Measurements from ENCODE around the gene JAG2.

The JAG2 gene

DNA sequence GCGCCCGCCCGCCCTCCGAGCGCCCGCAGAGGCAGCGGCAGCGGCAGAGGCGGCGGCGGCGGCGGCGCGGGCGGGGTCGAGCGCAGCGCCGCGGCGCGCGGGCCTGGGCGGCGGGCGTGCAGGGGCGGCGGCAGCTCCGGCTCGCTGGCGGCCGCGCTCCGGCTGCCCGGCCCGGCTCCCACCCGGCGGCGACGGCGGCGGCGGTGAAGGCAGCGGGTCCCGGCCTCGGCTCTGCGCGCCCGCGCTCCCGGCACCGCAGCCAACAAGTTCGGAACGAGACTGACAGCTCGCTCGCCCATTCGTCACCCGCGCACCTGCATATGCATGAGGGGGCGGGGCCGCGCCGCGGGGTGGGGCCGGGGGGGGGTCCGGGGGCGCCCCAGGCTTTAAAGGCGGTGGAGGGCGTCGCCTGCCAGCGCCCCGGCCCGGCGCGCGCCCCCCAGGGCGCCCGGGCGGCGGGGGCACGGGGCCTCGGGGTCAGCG lies at the start of gene JAG2:
TSS of gene JAG2 (minus strand) at position 281 of the 483 bp plus-strand sequence. CDS start 356 bp downstream, outside the sequence.
- DNase-seq: peak; percentile 58

- no peak for DNase-seq
Measured at GRCh38 chr14:105217774-105218173, 49.2 kb upstream of the JAG2 start.

DNA sequence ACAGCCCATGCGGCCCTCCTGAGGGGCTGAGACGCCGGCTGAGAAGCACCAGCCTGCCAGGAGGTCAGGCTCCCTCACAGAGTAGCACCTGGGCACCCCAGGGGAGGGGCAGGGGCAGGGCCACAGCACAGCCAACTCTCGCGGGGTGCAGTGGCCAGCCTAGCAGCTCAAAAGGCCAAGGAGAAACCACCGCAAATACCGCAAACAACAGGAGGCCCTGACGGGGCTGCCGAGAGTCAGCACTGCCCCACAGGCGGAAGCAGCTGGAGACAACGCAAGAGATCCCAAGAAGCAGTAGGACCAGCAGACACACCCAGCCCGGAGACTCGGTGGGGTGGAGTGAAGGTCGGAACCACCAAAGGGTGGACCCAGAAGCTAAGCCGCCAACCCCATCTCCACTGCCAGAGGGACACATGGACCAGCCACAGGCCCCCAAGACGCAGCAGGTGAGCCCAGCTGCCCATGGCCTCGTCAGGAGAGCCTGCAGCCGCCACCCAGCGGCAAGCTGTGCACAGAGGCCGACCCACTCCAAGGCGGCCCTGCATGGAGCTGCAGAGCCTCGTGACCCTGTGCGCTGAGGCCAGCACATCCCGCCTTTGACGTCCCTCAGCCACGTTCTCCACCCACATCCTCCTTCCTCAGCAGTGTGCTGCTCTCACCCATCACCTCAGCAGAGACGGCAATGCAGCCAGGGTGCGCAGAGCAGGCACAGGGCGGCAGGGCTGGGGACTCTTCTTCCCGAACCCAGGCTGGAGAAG lies 48.1 kb upstream of the JAG2 start:
- DNase-seq: no peak

- no peak for DNase-seq
Measured at GRCh38 chr14:105215602-105216001, 47.0 kb upstream of the JAG2 start.

- no peak for DNase-seq
Measured at GRCh38 chr14:105214324-105214915, 45.8 kb upstream of the JAG2 start.

GRCh38 chr14:105213361-105213760 lies 44.8 kb upstream of the JAG2 start:
- DNase-seq: no peak

- no peak for DNase-seq
Measured at GRCh38 chr14:105212541-105213300, 44.1 kb upstream of the JAG2 start.

GRCh38 chr14:105211758-105212089 lies 43.1 kb upstream of the JAG2 start:
- no peak for DNase-seq

DNA sequence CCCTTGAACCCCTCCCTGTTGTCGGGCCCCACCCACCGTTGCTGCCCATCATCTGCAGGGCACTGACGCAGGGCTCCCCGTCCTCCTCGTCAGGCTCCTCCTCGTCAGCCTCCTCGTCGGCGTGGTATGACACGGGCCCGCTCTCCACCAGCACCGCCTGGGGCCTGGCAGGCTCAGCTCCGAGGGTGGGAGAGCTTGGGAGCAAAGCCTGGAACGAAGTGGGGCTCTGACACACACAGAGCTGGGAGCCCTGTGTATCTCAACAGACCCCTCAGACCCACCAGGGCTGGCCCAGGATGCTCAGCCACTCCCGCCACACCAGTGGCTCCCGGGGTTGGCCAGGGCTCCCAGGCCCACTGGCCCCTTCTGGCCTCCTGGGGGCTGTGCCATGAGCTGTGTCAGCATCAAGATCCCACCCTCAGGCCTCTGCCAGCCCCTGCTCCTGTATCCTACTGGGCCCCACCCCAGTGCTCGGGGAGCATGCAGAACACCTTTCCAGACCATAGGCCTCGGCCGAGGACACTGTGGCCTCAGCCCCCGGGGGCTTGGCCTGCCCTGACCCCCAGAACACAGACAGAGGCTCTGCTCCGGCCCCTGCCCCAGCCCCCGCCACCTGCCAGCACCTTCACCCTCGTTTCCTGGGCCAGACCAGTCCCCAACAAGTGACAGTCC lies 42.6 kb upstream of the JAG2 start:
- no peak for DNase-seq

GRCh38 chr14:105210266-105211025 lies 41.9 kb upstream of the JAG2 start:
- no peak for DNase-seq

DNA sequence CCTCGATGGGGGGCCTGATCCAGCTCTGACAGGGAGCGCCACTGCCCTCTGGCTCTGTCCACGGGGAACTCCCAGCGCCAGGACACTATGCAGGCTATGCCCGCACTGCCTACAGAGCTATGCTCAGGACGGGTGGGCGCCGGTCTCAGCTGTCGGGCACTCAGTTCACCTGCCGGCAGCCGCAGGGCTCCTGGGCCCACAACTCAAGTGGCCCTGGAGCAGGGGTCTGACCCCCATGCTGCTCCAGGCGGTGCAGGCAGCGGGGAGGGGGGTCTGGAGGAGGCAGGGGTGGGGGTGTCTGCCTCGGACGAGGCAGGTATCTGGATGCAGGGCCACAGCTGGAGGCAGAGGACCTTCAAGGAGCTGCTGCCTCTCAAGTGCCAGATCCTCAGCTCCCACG lies 41.1 kb upstream of the JAG2 start:
- DNase-seq: no peak

GRCh38 chr14:105209091-105209490 lies 40.5 kb upstream of the JAG2 start:
- no peak for DNase-seq

- DNase-seq: no peak
Measured at GRCh38 chr14:105208738-105209075, 40.1 kb upstream of the JAG2 start.

DNA sequence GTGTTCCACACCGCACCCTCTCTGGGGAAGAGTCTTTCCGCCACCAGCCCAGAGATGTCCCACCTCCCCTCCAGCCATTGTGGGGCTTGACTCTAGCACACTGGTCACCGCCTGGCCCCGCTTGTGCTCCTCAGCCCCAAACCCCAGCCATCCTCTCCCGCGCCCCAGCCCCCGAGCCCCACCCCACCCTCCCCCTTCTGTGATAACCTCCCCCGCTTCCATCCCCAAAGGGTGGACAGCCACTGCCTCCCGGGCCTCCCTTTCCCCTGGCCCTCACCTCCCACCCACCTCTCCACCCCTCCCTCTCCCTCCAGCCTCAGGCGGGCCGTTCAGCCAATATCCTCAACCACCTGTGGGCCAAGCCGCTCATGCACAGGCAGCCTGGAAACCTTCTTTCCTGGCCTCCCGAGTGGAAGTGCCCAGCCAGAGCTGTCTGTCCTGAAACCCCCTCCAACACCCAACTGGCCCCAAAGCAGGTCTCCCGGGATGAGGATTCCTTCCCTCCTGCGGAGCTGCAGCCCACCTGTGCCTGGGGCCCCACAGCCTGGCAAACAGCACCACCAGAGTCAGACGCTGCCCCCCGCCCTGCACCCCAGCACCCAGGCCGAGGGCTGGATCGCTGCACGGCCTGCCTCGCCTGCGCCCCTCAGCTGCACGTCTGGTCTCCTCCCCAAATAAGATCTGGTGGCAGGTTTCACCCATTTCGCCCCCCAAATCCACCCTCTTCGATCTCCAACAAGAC lies 39.6 kb upstream of the JAG2 start:
- DNase-seq: no peak

DNA sequence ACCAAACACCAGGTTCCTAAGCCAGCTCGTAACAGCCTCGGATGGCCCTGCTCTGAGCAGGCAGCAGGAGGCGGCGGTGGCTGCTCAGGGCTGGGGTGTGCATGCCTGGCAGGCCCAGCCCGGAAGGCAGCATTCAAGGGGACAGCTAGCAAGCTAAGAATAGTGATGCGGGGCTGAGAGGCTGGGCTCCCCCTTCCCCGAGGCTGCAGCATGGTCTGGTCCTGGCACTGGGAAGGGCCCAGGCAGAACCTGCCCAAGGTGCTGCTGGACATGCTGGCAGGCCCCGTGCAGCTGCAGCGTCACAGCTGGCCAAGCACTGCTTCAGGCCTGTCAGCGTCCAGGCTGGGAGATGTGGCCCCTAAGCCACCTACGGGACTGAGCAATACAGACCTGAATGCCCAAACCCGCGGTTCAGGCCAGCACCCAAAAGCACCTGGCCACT lies 38.9 kb upstream of the JAG2 start:
- DNase-seq: no peak

DNA sequence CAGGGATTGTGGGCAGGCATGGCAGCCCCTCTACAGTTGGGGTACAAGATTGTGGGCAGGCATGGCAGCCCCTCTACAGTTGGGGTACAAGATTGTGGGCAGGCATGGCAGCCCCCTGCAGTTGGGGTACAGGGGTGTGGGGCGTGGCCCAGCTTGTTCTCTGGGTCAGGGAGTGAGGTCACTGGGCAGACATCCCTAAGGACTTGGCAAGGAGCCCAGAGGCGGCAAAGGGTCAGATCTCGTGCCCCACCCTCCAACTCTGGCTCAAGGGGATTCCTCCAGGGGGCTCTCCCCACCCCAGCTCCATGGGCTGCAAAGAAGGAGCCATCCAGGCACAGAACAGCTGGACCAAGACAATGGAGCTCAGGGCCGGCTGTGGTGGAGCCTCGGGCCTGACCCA lies 38.3 kb upstream of the JAG2 start:
- DNase-seq: no peak

DNA sequence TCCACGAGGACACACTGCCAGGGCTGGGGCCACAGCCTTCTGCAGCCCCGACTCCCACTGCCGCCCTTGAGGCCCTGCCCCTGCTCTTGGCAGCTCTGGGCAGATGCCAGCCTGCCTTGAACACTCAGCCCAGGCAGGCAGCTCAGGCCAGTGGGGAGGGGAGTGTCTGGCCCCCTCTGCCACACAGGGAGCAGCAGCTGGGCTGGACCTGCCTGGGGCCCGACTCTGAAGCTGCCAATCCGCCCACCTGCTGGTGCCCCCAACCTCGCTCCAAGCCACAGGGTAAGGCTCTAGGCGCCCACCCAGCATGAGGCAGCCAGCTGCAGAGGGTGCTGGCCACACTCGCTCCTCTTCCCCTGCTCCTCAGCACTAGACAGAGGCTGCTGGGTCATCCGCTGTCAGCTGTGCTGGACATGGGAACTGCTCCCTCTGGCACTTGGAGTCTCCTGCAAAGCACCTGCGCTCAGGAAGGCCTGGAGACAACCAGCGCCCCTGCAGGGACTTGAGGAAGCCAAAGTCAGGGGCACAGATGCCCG lies 37.2 kb upstream of the JAG2 start:
- no peak for DNase-seq

DNA sequence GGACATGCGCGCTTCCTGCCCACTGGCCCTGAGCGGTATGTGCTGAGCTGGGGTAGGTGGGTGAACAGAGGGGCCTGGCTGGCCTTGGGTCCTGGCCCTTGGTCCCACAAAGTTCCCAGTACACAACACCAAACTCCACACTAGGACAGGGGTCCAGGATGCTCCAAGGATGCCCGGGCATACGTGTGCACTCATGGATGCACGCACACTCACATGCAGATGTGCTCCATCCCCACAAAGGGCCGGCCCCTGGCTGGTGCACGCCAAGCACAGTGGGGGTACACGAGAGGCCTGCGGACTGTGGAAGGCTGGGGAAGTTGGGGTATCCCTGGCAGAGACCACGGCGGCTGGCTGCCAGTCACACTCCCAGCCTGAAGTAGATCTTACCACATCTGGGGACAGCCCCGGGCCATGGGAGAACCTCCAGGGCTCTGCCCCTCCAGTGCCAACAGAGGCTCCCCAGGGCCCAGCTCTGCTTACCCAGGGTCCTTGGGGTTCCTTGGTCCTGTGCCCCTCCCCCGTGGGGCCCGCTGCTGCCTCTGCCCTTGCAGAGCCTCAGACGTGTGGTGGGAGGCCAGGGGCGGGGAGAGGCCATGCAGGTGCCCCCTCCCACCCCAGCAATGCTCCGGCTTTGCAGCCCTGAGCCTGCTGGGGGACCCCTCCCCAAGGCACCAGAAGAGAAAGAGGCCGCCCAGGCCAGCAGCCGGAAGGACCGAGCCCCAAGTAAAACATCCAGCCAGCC lies 36.5 kb upstream of the JAG2 start:
- no peak for DNase-seq

GRCh38 chr14:105204206-105204930 lies 35.8 kb upstream of the JAG2 start:
- no peak for DNase-seq

- no peak for DNase-seq
Measured at GRCh38 chr14:105203701-105204100, 35.1 kb upstream of the JAG2 start.
